Gastroesophageal sphincter (tissue), 3 donors: ENCODE data around the gene MED8.

Experiments
- EP300 ChIP-seq: sonication (generic); formaldehyde crosslinking; IDR thresholded peaks from one replicate; pipeline ENCODE4 v1.6.1; 2017; ENCODE audit warnings: antibody characterized with exemption, mild to moderate bottlenecking
- POLR2A ChIP-seq, 2 donors: fragments of 450-650 bp; IDR thresholded peaks; one replicate each; pipeline ENCODE4 v1.6.1; 2017; ENCODE audit warnings: antibody characterized with exemption in 2 of 2, mild to moderate bottlenecking in 2 of 2, moderate library complexity in 1 of 2
- POLR2AphosphoS5 ChIP-seq: sonication (generic); formaldehyde crosslinking; IDR thresholded peaks from one replicate; pipeline ENCODE4 v1.6.1; 2017; ENCODE audit warnings: antibody characterized with exemption
- TF ChIP-seq, protein P1 (sequence below), 4 experiments: fragments of 200-600 bp in 2 of 4; fragments of 450-650 bp in 2 of 4; sonication (generic) in 1 of 4; IDR thresholded peaks; one replicate each; pipeline ENCODE4 v1.5.1; 2017 to 2019; ENCODE audit warnings: antibody characterized with exemption in 4 of 4, mild to moderate bottlenecking in 2 of 4, moderate library complexity in 2 of 4

- TF ChIP-seq POLR2AphosphoS5 (no peak), EP300 (no peak), POLR2A (IDR thresholded peaks at IDR 0.05) (no peak)
- TF ChIP-seq, protein P1, sequence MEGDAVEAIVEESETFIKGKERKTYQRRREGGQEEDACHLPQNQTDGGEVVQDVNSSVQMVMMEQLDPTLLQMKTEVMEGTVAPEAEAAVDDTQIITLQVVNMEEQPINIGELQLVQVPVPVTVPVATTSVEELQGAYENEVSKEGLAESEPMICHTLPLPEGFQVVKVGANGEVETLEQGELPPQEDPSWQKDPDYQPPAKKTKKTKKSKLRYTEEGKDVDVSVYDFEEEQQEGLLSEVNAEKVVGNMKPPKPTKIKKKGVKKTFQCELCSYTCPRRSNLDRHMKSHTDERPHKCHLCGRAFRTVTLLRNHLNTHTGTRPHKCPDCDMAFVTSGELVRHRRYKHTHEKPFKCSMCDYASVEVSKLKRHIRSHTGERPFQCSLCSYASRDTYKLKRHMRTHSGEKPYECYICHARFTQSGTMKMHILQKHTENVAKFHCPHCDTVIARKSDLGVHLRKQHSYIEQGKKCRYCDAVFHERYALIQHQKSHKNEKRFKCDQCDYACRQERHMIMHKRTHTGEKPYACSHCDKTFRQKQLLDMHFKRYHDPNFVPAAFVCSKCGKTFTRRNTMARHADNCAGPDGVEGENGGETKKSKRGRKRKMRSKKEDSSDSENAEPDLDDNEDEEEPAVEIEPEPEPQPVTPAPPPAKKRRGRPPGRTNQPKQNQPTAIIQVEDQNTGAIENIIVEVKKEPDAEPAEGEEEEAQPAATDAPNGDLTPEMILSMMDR (IDR thresholded peaks at IDR 0.05) = no peak
These were observed 34.3 kb upstream of the MED8 start for GRCh38 chr1:43423672-43424550.
